ENCODE data around the gene TREML1.

Gene TREML1

DNA sequence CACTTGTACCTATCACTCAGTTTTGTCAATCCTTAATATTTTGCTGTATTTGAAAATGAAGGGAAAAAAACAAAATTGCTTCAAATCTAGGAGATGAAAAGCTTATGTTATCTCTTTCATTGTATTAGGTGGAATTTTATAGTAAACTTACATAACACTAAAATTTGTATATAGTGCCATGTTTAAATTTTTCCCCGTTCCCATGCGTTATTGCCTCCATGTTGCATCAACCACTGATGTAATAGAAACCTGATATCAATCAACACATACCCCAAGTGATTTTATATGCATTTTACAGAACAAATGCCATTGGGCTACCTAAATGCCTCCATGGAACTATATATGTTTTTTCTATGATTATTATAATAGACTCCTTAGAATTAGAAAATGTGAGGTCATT is 23.5 kb upstream of the TREML1 start:
- no peak for DNase-seq

- DNase-seq, result no peak
Observed at GRCh38 chr6:41177287-41177686, 23.1 kb upstream of the TREML1 start.

- no peak for DNase-seq
Observed at GRCh38 chr6:41176189-41176588, 22.0 kb upstream of the TREML1 start.

- no peak for DNase-seq
Observed at GRCh38 chr6:41175084-41175483, 20.9 kb upstream of the TREML1 start.

GRCh38 chr6:41174610-41175009 is 20.5 kb upstream of the TREML1 start:
- no peak for DNase-seq

DNA sequence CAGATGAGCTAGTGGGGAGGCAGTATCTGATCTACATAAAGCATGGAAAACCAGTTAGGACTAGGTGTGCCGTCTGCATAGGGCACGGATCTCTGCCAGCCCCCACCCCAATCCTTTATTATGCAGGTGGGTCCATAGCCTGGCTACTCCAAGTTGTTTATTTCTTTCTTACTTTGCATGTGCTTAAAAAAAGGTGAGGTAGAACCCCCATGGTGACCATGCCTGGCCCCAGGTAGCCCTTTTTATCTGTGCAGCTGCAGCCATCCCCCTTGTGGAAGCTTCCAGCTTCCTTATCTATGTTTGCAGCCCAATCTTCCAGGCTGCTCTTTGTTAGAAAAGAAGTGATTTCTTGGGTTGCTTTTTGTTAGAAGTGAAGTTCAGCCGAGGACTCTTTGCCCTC is 17.8 kb upstream of the TREML1 start:
- no peak for DNase-seq

GRCh38 chr6:41170547-41171160 is 16.5 kb upstream of the TREML1 start:
- no peak for DNase-seq

DNA sequence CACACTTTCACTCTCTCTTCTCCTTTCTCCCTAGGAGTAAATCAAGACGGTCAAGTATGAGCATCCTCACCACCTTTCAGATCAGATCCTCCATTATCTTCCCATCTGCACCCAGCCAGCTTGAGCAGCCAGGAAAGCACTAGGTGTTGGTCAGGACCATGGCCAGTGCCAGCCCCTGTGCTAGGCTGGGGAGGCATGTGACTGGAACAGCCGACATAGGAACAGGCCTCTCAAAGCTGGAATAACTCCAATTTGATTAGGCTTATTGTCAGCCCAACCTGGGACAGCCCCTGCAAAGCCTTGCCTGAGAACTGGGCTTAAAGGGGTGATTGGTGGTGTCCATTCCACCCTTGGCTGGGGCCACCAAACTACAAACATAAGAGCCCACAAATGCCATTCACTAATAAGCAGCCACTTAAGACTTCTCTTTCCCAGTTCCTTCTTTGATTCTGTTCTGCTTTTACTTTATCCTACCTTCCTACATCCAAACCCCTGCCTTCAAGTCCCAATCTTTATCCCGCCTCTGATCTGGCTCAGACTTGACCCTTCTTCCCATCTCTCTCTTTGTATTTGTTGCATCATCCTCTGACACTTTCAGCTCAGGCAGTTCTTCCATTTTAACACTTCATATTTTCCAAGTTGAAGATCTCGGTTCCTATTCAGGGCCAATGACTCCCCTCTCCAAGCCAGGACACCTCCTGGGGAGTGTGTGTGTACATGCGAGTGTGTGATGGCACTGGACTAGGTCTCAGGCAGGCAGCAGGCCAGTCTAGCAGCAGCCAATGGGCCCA is 13.2 kb upstream of the TREML1 start:
- no peak for DNase-seq

DNA sequence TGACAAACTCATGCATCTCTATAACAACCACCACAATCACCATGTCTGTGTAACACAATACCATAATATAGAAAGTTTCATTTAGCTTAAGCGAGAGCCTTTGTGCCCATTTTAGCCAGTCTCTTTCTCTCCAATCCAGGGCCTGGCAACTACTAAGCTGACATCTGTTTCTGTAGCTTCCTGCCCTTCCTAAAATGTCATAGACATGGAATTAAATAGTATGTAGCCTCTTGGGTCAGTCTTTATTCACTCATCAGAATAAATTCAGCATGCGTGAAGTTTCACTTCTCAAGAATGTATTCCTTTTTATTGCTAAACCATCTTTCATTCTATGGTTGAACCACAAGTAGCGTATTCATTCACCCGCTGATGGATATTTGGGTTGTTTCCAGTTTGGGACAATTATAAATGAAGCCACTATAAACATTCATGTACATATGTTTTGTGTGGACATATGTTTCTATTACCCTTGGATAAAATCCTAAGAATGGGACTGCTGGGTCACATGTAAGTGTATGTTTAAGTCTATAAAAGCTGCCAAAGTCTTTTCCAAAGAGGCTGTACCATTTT is 10.5 kb upstream of the TREML1 start:
- no peak for DNase-seq

DNA sequence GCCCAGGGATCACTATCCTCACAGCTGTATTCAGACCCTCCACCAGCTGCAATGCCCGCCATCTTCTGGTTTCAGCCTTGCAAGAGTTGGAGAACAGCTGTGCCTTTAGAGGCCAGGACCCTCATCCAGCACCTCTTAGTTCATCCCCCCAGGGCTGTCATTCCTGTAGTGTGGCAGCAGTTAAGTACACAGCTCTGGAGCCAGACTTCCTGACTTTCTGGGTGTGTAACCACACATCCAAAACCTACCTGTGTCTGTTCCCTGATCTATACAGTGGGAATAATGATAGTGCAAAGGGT is 9.2 kb upstream of the TREML1 start:
- DNase-seq, result no peak

- DNase-seq, result peak in 2 of 14 donors; percentile 17 to 30
Observed at GRCh38 chr6:41162687-41163418, 8.7 kb upstream of the TREML1 start, which contains the start of gene TREM2. TREM2 (minus strand) TSS chr6:41163116; CDS start chr6:41163082, 34 bp downstream.

DNA sequence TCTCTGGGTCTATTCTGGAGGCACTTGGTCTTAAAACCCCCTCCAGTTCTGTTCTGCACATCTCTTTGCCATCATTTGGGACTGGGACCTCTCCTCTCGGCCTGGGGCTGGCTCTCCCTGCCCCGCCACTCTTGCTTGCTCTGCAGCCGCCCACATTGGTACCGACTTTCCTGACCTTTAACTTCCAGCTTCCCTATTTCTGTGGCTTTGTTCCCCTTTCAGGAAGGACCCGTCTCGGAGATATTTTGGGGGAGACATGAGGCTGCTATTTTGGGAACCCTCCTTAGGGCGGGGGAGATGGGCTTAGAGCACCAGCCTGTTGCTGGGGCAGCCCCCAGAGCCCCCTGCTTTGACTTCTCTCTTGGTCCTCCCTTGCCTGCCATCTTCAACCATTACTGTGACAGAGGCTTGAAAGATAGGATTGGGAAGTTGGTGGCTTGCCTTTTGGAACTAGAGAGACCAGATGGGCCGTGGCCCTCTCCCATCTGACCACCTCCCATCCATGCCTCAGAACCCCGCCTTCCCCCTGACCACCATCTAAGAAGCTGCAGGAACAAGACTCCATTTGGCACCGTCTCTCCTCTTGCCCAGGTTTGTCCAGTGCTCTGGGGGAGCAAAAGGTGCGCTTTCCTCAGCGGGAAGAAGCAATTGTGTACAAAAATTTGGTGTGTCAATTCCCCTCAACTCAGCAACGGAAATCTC is 7.9 kb upstream of the TREML1 start:
- peak in 4 of 14 donors; percentile 22 to 56 (median 34) for DNase-seq

GRCh38 chr6:41161380-41161779 is 7.2 kb upstream of the TREML1 start:
- DNase-seq, result no peak

DNA sequence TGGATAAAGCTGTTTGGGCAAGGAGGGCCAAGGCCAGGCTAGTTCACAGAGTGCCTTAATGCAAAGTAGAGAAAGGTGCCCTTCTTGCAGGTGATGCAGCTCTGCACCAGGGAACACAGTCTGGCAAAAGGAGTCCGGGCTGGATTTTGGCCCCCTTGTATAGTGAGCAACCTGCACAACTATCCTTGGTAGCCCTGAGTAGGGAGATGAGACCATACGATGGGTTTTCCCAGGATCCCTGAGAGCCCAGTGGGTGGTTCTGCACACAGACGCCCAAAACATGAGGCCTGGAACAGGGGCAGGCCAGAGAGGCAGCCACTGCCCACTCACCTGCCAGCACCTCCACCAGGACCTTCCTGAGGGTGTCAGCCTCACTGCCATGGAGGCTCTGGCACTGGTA is 6.8 kb upstream of the TREML1 start:
- DNase-seq, result no peak

DNA sequence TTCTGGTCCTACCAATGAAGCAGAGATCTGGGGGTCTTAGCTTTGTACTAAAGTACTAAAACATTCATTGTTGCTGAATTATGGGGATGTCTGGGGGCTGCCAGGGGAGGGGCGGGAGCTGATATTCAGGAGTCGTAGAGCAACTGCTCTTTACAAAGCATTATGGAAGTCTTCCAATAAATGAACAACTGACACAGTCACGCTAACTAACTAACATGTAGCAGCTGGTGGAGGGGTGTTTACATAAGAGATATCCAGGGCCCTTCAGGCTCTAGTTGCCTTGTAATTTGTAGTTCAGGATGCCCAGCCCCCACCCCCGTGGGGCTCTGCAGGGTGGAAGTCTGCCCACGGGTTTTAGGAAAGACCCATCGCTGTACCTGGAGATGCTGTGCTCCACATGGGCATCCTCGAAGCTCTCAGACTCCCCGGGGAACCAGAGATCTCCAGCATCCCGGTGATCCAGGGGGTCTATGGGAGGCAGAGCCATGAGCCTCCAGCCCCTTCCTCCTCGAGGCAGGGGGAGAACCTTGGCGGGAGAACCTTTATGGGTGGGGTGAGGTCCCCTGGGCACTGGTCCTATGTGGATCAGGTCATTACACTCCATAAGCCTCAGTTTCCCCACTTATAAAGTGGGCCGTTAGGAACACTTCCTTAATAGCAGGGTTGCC is 5.4 kb upstream of the TREML1 start:
- DNase-seq, result no peak

- peak in 3 of 14 donors; percentile 9 to 21 (median 18) for DNase-seq
Observed at GRCh38 chr6:41157323-41157722, 3.2 kb upstream of the TREML1 start.

DNA sequence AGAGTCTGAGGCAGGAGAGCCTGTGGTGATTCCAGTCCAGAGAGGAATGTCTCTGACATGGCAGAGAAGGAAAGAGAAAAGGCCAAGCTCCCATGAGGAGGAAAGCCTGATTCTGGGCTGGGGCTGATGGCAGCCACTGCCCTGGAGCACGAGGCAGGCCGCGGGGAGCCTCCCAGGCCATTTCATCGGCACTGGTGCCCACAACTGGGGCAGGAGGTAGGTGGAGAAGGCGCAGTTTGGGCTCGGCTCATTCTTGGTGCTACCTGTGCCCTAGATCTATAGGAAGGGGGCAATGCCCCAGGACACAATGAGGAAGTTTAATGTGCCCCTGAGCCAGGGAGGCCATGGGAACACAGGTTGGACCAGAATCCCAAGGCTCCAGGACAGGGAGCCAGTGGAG is 2.6 kb upstream of the TREML1 start:
- no peak for DNase-seq

DNA sequence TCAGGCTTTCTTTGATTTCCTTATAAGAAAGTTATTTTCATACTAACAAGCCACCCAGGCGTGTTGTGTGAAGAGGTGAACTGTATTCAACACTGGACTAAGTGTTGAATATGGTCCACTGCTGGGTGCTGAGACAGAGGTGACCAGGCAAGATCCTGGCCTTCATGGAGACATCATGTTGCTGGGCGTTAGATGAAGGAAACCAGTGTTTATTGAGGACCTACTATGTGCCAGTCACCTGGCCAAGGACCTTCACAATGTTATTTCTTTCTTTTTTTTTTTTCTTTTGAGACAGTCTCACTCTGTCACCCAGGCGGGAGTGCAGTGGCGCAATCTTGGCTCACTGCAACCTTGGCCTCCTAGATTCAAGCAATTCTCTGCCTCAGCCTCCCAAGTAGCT is 1.9 kb upstream of the TREML1 start:
- no peak for DNase-seq

DNA sequence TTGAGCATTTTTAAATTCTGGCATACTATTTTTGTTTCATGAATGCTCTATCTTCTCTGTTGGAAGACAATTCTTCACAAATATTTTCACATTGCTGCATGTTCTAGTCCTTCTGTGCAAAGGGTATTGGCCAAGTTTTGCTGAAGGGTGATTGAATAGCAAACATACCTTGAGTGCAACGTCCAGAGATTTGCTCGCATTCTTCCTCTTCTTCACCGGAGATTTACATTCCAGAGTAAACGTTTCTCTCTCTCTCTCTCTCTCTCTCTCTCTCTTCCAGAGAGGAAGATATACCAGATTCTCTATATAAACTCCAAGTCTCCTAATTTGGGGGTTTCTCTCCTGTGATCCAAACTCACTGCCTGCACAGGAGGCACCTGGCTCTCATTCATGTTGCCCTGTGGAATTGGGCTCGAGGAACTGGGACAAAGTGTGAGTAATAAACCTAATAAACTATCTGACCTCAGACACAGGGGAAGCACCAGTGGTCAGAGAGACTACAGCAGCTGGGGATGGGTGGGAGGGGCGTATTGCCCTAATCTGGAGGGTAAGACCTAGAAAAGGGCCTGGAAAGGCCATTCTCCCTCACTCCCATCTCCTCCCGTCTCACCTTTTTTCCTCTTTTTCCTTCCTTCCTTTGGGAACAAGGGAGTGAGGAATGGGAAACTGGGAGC is 1.1 kb upstream of the TREML1 start:
- DNase-seq, result no peak

DNA sequence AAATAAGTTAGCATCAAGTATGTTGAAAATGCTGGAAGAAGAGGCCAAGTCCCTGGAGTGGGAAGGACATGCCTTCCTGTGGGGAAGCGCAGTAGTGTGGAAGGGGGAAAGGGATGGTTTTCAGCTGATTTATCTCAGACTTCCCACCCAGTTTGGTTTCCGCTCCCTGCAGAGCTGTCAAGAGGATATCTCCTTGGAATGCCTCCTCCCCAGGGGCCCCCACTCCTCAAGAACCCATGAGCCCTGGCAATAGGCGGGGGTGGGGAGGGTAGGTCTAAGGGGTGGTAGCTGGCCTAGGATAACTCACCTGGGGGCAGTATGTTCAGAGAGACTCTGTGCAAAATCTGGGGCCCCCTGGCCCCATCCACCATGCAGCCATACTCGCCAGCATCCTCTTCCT is 696 bp downstream of the TREML1 start:
- no peak for DNase-seq

GRCh38 chr6:41150671-41151070 is 3.5 kb downstream of the TREML1 start:
- no peak for DNase-seq

- DNase-seq, result no peak
Observed at GRCh38 chr6:41147917-41148316, 6.2 kb downstream of the TREML1 start.

Data from C1 segment of cervical spinal cord (tissue), 14 donors.